Ishikawa (cell line): Measurements from ENCODE around the gene PUM1.

Source experiments
- CEBPB ChIP-seq: IDR thresholded peaks from 2 replicates; pipeline ENCODE4 v1.6.1; 2012
- CREB1 ChIP-seq: IDR thresholded peaks from 2 replicates; pipeline ENCODE4 v1.6.1; 2012; ENCODE audit warnings: low read depth
- EP300 ChIP-seq: IDR thresholded peaks from 2 replicates; pipeline ENCODE4 v1.6.1; 2012; ENCODE audit warnings: borderline replicate concordance
- FOXM1 ChIP-seq: IDR thresholded peaks from 2 replicates; pipeline ENCODE4 v1.6.1; 2012; ENCODE audit warnings: low read depth, borderline replicate concordance
- MAX ChIP-seq: IDR thresholded peaks from 2 replicates; pipeline ENCODE4 v1.6.1; 2012
- NFIC ChIP-seq: IDR thresholded peaks from 2 replicates; pipeline ENCODE4 v1.6.1; 2012
- RAD21 ChIP-seq: IDR thresholded peaks from 2 replicates; pipeline ENCODE4 v1.6.1; 2012; ENCODE audit warnings: low read depth
- REST ChIP-seq: IDR thresholded peaks from 2 replicates; pipeline ENCODE4 v1.6.1; 2012; ENCODE audit warnings: low read depth, mild to moderate bottlenecking
- TAF1 ChIP-seq: IDR thresholded peaks from 2 replicates; pipeline ENCODE4 v1.6.1; 2012; ENCODE audit warnings: low read depth, mild to moderate bottlenecking
- TCF12 ChIP-seq: IDR thresholded peaks from 2 replicates; pipeline ENCODE4 v1.6.1; 2012; ENCODE audit warnings: low read depth
- USF1 ChIP-seq: IDR thresholded peaks from 2 replicates; pipeline ENCODE4 v1.6.1; 2012
- YY1 ChIP-seq: IDR thresholded peaks from 2 replicates; pipeline ENCODE4 v1.6.1; 2012; ENCODE audit warnings: low read depth
- ZBTB7A ChIP-seq: IDR thresholded peaks from 2 replicates; pipeline ENCODE4 v1.6.1; 2012; ENCODE audit warnings: low read depth

- TF ChIP-seq TAF1 (no peak), FOXM1 (no peak), REST (no peak), YY1 (no peak), EP300 (no peak), RAD21 (no peak), MAX (no peak), CREB1 (no peak), TCF12 (no peak), NFIC (no peak), ZBTB7A (no peak), CEBPB (no peak), USF1 (no peak)
Observed at GRCh38 chr1:30895944-30896660, 169.4 kb downstream of the PUM1 start.
